OCI-LY1 (cell line): Measurements from ENCODE around the gene UTP15.

Experiments used
- H2AFZ ChIP-seq: fragments of 200-600 bp; sonication (generic), shearing (Covaris generic); 2 replicates; pipeline ENCODE4 v1.6.0; 2014; ENCODE audit warnings: antibody characterized with exemption, mild to moderate bottlenecking, low read length
- H3F3A ChIP-seq: fragments of 200-600 bp; sonication (generic), shearing (Covaris generic); 2 replicates; pipeline ENCODE4 v1.6.0; 2014; ENCODE audit warnings: mild to moderate bottlenecking, antibody characterized with exemption, low read length, moderate library complexity; ENCODE audit not compliant: insufficient read depth
- H3K27ac ChIP-seq: fragments of 200-600 bp; sonication (generic); 2 replicates; pipeline ENCODE4 v1.5.1; 2014; ENCODE audit warnings: low read length, mixed run types, mild to moderate bottlenecking, low read depth; ENCODE audit not compliant: poor library complexity, severe bottlenecking
- H3K27me3 ChIP-seq: fragments of 200-600 bp; sonication (generic); 2 replicates; pipeline ENCODE4 v1.6.0; 2014; ENCODE audit warnings: antibody characterized with exemption, mild to moderate bottlenecking, low read length, moderate library complexity; ENCODE audit not compliant: insufficient read depth
- H3K36me3 ChIP-seq: fragments of 200-600 bp; sonication (generic); 2 replicates; pipeline ENCODE4 v1.6.1; 2014; ENCODE audit warnings: mild to moderate bottlenecking, antibody characterized with exemption, low read length, moderate library complexity, mixed read lengths; ENCODE audit not compliant: insufficient read depth
- H3K4me1 ChIP-seq: fragments of 200-600 bp; sonication (generic); 2 replicates; pipeline ENCODE4 v1.5.1; 2014; ENCODE audit warnings: mild to moderate bottlenecking, low read length, moderate library complexity; ENCODE audit not compliant: insufficient read depth, severe bottlenecking
- H3K4me2 ChIP-seq: fragments of 200-600 bp; sonication (generic), shearing (Covaris generic); 2 replicates; pipeline ENCODE4 v1.6.1; 2014; ENCODE audit warnings: low read length
- H3K4me3 ChIP-seq: fragments of 200-600 bp; sonication (generic); 2 replicates; pipeline ENCODE4 v1.5.1; 2014; ENCODE audit warnings: low read length, low read depth, mild to moderate bottlenecking, mixed read lengths; ENCODE audit not compliant: poor library complexity, severe bottlenecking
- H3K79me2 ChIP-seq: fragments of 200-600 bp; shearing (Covaris generic); 2 replicates; pipeline ENCODE4 v1.6.1; 2016; ENCODE audit warnings: mixed run types, low read length, mixed read lengths; ENCODE audit not compliant: insufficient read depth
- H3K9ac ChIP-seq: fragments of 200-600 bp; sonication (generic), shearing (Covaris generic); 2 replicates; pipeline ENCODE4 v1.6.1; 2014; ENCODE audit warnings: mild to moderate bottlenecking, low read length, mixed read lengths
- H3K9me2 ChIP-seq: fragments of 200-600 bp; sonication (generic), shearing (Covaris generic); 2 replicates; pipeline ENCODE4 v1.6.1; 2014; ENCODE audit warnings: low read depth, mild to moderate bottlenecking, low read length, mixed read lengths
- H3K9me3 ChIP-seq: fragments of 200-600 bp; shearing (Covaris generic); 2 replicates; pipeline ENCODE4 v1.6.1; 2014; ENCODE audit warnings: low read length, mixed read lengths
- H4K20me1 ChIP-seq: fragments of 200-600 bp; sonication (generic), shearing (Covaris generic); 2 replicates; pipeline ENCODE4 v1.6.0; 2016; ENCODE audit warnings: mild to moderate bottlenecking, low read length; ENCODE audit not compliant: insufficient read depth
- EZH2 ChIP-seq: fragments of 200-600 bp; sonication (generic), shearing (Covaris generic); IDR thresholded peaks from 2 replicates; pipeline ENCODE4 v1.8.0; 2017; ENCODE audit warnings: borderline replicate concordance, mixed run types, mild to moderate bottlenecking, antibody characterized with exemption, low read length, moderate library complexity, mixed read lengths
- TF ChIP-seq, protein P1 (sequence below): fragments of 200-600 bp; sonication (generic), shearing (Covaris generic); IDR thresholded peaks from 2 replicates; pipeline ENCODE4 v1.5.1; 2017; ENCODE audit warnings: mild to moderate bottlenecking, antibody characterized with exemption, low read length, moderate library complexity, mixed read lengths

UTP15 gene

GRCh38 chr5:73631500-73631899 lies 66.0 kb downstream of the UTP15 start:
- Histone ChIP-seq H3K36me3 (no peaks in the 10 kb centered on the region), H3K79me2 (no peaks in the 10 kb centered on the region), H3K27me3 (no peaks in the 10 kb centered on the region)

More at GRCh38 chr5:73631500-73631899, 66.0 kb downstream of the UTP15 start:
- Histone ChIP-seq H3F3A (no peaks in the 10 kb centered on the region), H4K20me1 (no peaks in the 10 kb centered on the region), H2AFZ (no peak overlapping the region), H3K9me3 (no peaks in the 10 kb centered on the region), H3K4me2 (no peak overlapping the region), H3K4me1 (no peaks in the 10 kb centered on the region), H3K9me2 (no peaks in the 10 kb centered on the region), H3K9ac (no peak overlapping the region), H3K4me3 (no peak overlapping the region), H3K27ac (no peak overlapping the region)
- no peak for TF ChIP-seq EZH2
- TF ChIP-seq, protein P1, sequence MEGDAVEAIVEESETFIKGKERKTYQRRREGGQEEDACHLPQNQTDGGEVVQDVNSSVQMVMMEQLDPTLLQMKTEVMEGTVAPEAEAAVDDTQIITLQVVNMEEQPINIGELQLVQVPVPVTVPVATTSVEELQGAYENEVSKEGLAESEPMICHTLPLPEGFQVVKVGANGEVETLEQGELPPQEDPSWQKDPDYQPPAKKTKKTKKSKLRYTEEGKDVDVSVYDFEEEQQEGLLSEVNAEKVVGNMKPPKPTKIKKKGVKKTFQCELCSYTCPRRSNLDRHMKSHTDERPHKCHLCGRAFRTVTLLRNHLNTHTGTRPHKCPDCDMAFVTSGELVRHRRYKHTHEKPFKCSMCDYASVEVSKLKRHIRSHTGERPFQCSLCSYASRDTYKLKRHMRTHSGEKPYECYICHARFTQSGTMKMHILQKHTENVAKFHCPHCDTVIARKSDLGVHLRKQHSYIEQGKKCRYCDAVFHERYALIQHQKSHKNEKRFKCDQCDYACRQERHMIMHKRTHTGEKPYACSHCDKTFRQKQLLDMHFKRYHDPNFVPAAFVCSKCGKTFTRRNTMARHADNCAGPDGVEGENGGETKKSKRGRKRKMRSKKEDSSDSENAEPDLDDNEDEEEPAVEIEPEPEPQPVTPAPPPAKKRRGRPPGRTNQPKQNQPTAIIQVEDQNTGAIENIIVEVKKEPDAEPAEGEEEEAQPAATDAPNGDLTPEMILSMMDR = no peak
